SU-DHL-6 (cell line): ENCODE results near the gene MRPL21.

Source experiments
- H2AFZ ChIP-seq: fragments of 200-600 bp; sonication (generic); 2 replicates; pipeline ENCODE4 v1.6.1; 2014; ENCODE audit warnings: low read depth, mild to moderate bottlenecking, moderate library complexity, mixed read lengths, antibody characterized with exemption, low read length; ENCODE audit not compliant: severe bottlenecking
- H3F3A ChIP-seq: fragments of 200-600 bp; shearing (Covaris generic); 2 replicates; pipeline ENCODE4 v1.6.0; 2016; ENCODE audit warnings: antibody characterized with exemption, mild to moderate bottlenecking; ENCODE audit not compliant: insufficient read depth
- H3K27ac ChIP-seq: fragments of 200-600 bp; sonication (generic); 2 replicates; pipeline ENCODE4 v1.5.1; 2016; ENCODE audit warnings: low read depth, mild to moderate bottlenecking, low read length, moderate library complexity, mixed read lengths
- H3K27me3 ChIP-seq: fragments of 200-600 bp; sonication (generic), shearing (Covaris generic); 2 replicates; pipeline ENCODE4 v1.6.0; 2014; ENCODE audit warnings: mild to moderate bottlenecking, low read length
- H3K36me3 ChIP-seq: fragments of 200-600 bp; sonication (generic); 2 replicates; pipeline ENCODE4 v1.6.1; 2014; ENCODE audit warnings: mild to moderate bottlenecking, low read length, mixed read lengths
- H3K4me2 ChIP-seq: fragments of 300-600, 200-600 bp; shearing (Covaris generic), sonication (generic); 2 replicates; pipeline ENCODE4 v1.6.0; 2014; ENCODE audit warnings: low read length, low read depth, mild to moderate bottlenecking; ENCODE audit not compliant: poor library complexity, severe bottlenecking
- H3K4me3 ChIP-seq: fragments of 200-600 bp; sonication (generic); 2 replicates; pipeline ENCODE4 v1.5.1; 2014; ENCODE audit warnings: antibody characterized with exemption, low read length, mild to moderate bottlenecking, mixed read lengths; ENCODE audit not compliant: insufficient read depth, poor library complexity, severe bottlenecking
- H3K79me2 ChIP-seq: fragments of 200-600 bp; sonication (generic); 2 replicates; pipeline ENCODE4 v1.6.1; 2014; ENCODE audit warnings: mild to moderate bottlenecking, low read length, moderate library complexity; ENCODE audit not compliant: insufficient read depth
- H3K9ac ChIP-seq: fragments of 200-600 bp; sonication (generic); 2 replicates; pipeline ENCODE4 v1.7.0; 2014; ENCODE audit warnings: mild to moderate bottlenecking, low read length
- H3K9me2 ChIP-seq: fragments of 200-600 bp; sonication (generic); replicated peaks from 2 replicates; pipeline ENCODE4 v1.6.1; 2014; ENCODE audit warnings: low read length; ENCODE audit not compliant: insufficient read depth
- H3K9me3 ChIP-seq: fragments of 200-600 bp; sonication (generic); 2 replicates; pipeline ENCODE4 v1.6.1; 2014; ENCODE audit warnings: low read length, mixed read lengths; ENCODE audit not compliant: insufficient read depth
- H4K20me1 ChIP-seq: fragments of 200-600 bp; sonication (generic); 2 replicates; pipeline ENCODE4 v1.6.1; 2014; ENCODE audit warnings: low read depth, mild to moderate bottlenecking, antibody characterized with exemption, low read length, moderate library complexity, mixed read lengths
- EZH2phosphoT487 ChIP-seq: fragments of 200-600 bp; sonication (generic), shearing (Covaris generic); conservative IDR thresholded peaks from 2 replicates; pipeline ENCODE4 v1.6.1; 2018; ENCODE audit warnings: mild to moderate bottlenecking, antibody characterized with exemption, low read length, moderate library complexity, mixed read lengths
- TF ChIP-seq, protein P1 (sequence below): fragments of 200-600 bp; sonication (generic); IDR thresholded peaks from one replicate; pipeline ENCODE4 v1.5.1; 2017; ENCODE audit warnings: antibody characterized with exemption, mild to moderate bottlenecking, low read length, moderate library complexity; ENCODE audit not compliant: insufficient read depth, poor library complexity, severe bottlenecking

MRPL21 gene

DNA sequence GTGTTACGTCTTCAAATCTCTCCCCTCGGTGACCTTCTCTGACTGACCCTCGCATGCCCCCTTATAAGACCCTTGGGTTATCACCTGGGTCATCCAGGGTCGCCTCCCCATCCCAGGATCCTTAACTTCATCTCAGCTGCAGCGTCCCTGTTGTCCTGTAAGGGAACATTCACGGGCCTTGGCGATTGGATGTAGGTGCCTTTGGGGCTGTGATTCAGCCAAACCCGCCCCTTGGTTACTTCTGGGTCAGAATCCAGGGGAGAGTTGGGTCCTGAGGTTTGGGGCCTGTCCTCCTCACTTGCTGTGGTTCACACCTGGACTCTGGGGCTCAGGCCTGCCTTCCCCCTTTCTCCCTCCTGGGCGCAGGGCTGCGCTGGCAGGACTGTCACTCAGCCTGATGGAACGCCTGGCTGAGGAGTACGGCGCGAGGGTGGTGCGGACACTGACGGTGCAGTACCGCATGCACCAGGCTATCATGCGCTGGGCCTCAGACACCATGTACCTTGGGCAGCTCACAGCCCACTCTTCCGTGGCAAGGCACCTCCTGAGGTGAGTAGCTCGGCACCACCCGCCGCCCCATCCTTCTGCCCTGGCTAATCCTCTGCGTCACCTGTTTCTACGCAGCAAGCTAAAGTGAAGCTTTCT is 29.4 kb upstream of the MRPL21 start:
- H3K27ac ChIP-seq, result no peak overlapping the region
- TF ChIP-seq, protein P1, sequence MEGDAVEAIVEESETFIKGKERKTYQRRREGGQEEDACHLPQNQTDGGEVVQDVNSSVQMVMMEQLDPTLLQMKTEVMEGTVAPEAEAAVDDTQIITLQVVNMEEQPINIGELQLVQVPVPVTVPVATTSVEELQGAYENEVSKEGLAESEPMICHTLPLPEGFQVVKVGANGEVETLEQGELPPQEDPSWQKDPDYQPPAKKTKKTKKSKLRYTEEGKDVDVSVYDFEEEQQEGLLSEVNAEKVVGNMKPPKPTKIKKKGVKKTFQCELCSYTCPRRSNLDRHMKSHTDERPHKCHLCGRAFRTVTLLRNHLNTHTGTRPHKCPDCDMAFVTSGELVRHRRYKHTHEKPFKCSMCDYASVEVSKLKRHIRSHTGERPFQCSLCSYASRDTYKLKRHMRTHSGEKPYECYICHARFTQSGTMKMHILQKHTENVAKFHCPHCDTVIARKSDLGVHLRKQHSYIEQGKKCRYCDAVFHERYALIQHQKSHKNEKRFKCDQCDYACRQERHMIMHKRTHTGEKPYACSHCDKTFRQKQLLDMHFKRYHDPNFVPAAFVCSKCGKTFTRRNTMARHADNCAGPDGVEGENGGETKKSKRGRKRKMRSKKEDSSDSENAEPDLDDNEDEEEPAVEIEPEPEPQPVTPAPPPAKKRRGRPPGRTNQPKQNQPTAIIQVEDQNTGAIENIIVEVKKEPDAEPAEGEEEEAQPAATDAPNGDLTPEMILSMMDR, result no peak
- no peak for TF ChIP-seq EZH2phosphoT487
- H3K79me2 ChIP-seq, result no peaks in the 10 kb centered on the region
- H3K9me2 ChIP-seq, result no peaks in the 10 kb centered on the region
- no peak overlapping the region for H3K4me3 ChIP-seq
- no peak overlapping the region for H2AFZ ChIP-seq
- no peaks in the 10 kb centered on the region for H3K36me3 ChIP-seq
- no peaks in the 10 kb centered on the region for H3K9me3 ChIP-seq
- H3K4me2 ChIP-seq, result no peak overlapping the region
- H3K27me3 ChIP-seq, result no peaks in the 10 kb centered on the region
- H4K20me1 ChIP-seq, result no peaks in the 10 kb centered on the region
- H3K9ac ChIP-seq, result no peak overlapping the region
- no peaks in the 10 kb centered on the region for H3F3A ChIP-seq

DNA sequence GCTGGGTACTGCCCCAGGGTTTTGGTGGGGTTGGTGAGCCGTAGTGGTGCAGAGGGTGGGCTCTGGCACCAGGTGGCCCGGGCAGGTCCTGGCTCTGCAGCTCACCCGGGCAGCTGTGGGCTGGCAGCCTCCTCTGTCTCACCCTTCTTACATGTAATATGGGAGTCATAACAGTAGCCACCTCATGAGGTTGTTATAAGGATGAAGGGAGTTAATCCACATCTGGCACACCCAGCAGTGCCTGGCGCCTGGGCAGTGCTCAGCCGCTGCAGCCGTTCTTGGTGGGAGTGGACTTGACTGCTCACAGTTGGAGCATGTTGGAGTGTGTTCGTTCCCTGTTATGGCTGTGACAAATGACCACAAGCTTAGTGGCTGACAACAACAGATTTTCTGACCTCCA is 28.7 kb upstream of the MRPL21 start:
- no peak for TF ChIP-seq EZH2phosphoT487
- TF ChIP-seq, protein P1, result no peak
- Histone ChIP-seq H3K36me3 (no peaks in the 10 kb centered on the region), H3K27me3 (no peaks in the 10 kb centered on the region), H3K9me3 (no peaks in the 10 kb centered on the region), H3K4me3 (no peak overlapping the region), H4K20me1 (no peaks in the 10 kb centered on the region), H3K4me2 (no peak overlapping the region), H3K79me2 (no peaks in the 10 kb centered on the region), H3K27ac (no peak overlapping the region), H3K9me2 (no peaks in the 10 kb centered on the region), H3K9ac (no peak overlapping the region), H2AFZ (no peak overlapping the region), H3F3A (no peaks in the 10 kb centered on the region)

DNA sequence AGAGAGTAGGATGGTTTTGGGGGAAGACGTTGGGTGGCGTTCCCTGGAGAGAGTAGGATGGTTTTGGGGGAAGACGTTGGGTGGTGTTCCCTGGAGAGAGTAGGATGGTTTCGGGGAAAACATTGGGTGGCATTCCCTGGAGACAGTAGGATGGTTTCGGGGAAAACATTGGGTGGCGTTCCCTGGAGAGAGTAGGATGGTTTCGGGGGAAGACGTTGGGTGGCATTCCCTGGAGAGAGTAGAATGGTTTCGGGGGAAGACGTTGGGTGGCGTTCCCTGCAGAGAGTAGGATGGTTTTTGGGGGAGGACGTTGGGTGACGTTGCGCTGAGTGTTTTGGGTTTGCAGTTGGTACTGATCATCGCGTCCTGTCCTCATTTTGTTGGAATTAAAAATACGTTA is 28.3 kb upstream of the MRPL21 start:
- no peak overlapping the region for H3K4me3 ChIP-seq
- H3K9me3 ChIP-seq, result no peaks in the 10 kb centered on the region
- no peaks in the 10 kb centered on the region for H3K36me3 ChIP-seq
- no peak overlapping the region for H3K9ac ChIP-seq
- H3K27ac ChIP-seq, result no peak overlapping the region
- TF ChIP-seq EZH2phosphoT487, result no peak
- TF ChIP-seq, protein P1, result no peak
- H2AFZ ChIP-seq, result no peak overlapping the region
- no peaks in the 10 kb centered on the region for H3K9me2 ChIP-seq
- H4K20me1 ChIP-seq, result no peaks in the 10 kb centered on the region
- H3K27me3 ChIP-seq, result no peaks in the 10 kb centered on the region
- H3K79me2 ChIP-seq, result no peaks in the 10 kb centered on the region
- H3K4me2 ChIP-seq, result no peak overlapping the region
- no peaks in the 10 kb centered on the region for H3F3A ChIP-seq
